Cerebellar cortex (tissue), 1 donor: ENCODE data around the gene ZP1.

Source experiments
- DNase-seq: peaks from one replicate; pipeline ENCODE4 v3.0.0-alpha.2; 2015; ENCODE audit warnings: low spot score

ZP1 gene

GRCh38 chr11:60859616-60860250, 7.6 kb upstream of the ZP1 start:
- DNase-seq: no peak

GRCh38 chr11:60860943-60861342, 6.4 kb upstream of the ZP1 start:
- no peak for DNase-seq

DNA sequence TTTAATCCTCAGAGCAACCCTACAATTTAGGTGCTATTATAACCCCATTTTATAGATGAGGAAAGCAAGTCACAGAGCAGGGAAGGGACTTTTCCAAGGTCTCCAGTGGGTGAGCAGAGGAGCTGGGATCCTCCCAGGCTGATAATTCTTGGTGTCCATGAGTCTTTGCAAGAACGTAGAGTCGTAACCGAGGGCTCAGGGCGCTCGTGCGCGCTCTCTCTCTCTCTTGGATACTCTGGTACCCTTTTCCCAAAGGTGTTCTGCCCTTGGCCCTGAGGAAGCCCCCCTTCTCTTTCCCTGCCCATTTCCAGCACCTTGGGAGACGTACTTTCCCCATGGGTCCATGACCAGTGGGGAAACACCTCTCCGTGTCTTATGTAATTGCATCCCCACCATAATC, 5.2 kb upstream of the ZP1 start:
- no peak for DNase-seq

DNA sequence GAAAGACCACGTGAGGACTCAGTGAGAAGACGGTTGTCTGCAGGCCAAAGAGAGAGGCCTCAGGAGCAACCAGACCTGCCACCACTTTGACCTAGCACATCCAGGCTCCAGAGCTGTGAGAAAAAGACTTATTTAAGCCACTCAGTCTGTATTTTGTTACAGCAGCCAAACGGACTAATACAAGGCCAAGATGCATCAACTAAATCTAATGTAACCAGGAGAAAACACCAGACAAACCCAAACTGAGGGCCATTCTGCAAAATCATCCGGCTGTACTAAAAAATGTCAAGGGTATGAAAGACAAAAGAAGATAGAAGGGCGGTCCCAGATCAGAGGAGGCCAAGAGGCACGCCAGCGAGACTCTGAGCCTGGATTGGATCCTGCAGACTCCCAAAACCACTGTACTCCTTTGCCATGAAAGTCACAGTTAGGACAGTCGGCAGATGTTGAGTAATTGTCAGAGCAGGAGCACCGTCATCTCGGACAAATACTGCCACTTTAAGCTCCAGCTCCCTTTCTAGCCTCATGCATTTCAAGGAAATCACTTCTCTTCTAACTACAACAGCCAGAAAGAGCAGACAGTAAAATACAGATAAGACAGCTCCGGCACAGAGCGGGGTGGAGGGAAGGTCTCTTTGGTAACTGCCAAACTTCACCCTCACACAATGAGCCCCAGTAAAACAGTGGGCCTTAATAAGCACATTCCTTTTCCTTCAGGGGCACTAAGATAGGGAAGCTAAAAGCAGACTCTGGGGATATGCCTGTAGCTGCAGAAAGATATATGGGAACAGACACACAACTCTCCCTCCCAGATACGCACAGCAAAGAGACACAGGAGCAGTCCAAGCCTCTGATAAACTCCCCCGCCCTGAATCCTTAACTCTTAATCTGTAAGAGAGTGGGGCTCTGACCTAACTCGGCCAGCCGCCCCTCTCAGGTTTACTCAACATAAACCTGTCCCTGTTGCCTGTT, 3.5 kb upstream of the ZP1 start:
- DNase-seq: no peak

GRCh38 chr11:60864856-60865513, 2.4 kb upstream of the ZP1 start:
- DNase-seq: no peak

DNA sequence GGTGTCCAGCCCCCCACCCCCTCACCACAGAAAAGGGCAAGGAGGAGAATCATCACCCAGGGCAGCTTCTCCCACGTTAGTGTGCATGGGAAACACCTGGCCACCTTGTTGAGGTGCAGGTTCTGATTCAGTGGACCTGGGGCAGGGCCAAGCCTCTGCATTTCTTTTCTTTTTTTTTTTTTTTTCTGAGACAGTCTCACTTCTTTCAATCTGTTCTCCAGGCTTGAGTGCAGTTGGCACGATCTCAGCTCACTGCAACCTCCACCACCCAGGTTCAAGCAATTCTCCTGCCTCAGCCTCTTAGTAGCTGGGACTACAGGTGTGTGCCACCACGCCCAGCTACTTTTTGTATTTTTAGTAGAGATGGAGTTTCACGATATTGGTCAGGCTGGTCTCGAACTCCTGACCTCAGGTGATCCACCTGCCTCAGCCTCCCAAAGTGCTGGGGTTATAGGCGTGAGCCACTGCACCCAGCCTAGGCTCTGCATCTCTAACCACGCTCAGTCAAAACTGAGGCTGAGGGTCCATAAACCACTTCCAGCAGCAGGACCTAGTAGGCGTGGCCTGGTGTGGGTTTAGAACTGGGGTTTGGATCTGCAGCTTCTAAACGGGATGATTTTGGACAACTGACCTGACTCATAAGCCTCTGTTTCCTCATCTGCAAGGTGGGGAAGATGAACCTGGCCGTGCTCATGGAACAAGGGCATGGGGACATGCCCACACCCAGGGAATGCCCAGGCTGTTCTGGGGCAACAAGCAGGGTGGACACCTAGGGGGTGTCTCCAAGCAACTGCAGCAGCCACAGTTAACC, 734 bp downstream of the ZP1 start:
- DNase-seq: no peak

GRCh38 chr11:60868682-60869450, 1.5 kb downstream of the ZP1 start:
- no peak for DNase-seq

DNA sequence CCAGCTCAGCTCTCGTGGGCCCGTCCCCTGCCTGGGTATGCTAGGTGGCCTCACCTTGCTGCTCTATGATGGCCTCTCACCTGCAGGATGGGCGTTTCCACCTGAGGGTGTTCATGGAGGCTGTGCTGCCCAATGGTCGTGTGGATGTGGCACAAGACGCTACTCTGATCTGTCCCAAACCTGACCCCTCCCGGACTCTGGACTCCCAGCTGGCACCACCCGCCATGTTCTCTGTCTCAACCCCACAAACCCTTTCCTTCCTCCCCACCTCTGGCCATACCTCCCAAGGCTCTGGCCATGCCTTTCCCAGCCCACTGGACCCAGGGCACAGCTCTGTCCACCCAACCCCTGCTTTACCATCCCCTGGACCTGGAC, 2.1 kb downstream of the ZP1 start:
- no peak for DNase-seq

GRCh38 chr11:60870276-60870675, 2.9 kb downstream of the ZP1 start:
- DNase-seq: peak; percentile 63

DNA sequence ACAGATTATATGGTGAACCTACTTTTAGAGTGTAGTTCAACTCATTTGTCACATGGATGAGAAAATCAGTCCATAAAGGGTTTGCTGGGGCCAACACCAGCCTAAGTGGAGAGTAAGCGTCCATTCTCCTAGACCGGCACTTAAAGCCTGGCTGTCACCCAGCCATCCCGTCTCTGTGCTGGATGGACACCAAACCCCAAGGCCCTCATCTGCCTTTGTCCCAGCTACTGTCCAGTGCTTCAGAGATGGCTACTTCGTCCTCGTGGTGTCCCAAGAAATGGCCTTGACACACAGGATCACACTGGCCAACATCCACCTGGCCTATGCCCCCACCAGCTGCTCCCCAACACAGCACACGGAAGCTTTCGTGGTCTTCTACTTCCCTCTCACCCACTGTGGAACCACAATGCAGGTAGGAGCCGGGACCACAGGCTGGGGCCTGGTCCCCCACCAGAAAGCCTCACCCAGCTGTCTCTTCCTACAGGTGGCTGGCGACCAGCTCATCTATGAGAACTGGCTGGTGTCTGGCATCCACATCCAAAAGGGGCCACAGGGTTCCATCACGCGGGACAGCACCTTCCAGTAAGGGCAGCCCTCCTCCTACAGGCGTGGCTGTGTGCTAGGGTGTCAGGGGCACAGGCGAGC, 3.5 kb downstream of the ZP1 start:
- DNase-seq: no peak

GRCh38 chr11:60871378-60872061, 4.2 kb downstream of the ZP1 start:
- no peak for DNase-seq

- DNase-seq: no peak
Observed at GRCh38 chr11:60872124-60872960, 5.0 kb downstream of the ZP1 start.

- DNase-seq: peak; percentile 61
Observed at GRCh38 chr11:60872961-60873524, 5.7 kb downstream of the ZP1 start.

DNA sequence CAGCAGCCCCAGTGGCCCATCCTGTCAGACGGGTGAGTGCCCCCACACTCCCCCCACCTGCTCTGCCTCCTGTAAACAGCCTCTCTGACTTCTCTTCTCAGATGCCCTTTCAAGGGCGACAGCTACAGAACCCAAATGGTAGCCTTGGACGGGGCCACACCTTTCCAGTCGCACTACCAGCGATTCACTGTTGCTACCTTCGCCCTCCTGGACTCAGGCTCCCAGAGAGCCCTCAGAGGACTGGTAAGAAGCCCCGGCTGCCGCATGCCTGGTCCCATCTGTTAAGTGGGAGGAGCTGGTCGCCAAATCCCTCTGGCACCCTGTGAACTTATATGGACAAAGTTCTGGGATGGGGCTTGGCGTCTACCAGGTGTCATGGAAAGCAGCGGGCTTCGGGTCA, 6.2 kb downstream of the ZP1 start:
- DNase-seq: no peak

DNA sequence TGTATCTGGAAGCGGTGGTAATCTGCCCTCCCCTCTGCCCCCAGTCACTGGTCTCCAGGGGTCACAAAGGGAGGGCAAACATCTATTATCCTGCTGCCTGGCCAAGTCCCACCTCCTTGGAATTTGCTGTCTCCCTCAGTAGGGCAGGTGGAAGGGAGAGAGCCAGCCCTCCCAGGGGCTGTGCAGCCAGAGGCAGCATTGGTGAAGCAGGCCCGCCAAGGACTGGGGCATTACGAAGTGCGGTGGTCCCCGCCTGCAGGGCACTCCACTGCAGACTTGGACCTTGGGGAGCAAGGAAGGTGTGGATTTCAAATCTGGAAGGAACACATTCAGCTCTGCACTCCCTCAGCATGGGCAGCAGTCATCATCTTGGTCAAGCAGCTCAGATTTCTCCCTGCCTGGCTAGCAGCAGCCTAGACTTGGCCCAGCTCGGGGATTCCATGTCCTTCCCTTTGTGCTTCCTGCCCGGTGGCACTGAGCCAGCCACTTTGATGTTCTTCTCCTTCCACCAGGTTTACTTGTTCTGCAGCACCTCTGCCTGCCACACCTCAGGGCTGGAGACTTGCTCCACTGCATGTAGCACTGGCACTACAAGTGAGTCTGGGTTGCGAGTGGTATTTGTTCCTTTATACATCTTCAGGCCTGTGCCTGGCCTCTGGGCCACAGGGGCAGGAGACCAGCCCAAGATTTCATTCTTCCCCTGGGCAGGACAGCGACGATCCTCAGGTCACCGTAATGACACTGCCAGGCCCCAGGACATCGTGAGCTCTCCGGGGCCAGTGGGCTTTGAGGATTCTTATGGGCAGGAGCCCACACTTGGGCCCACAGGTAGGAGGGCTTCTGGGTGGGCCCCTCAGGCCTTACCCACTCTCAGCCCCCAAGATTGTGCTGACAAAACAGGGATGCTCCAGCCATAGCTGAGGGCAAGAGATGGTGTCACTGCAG, 7.4 kb downstream of the ZP1 start:
- no peak for DNase-seq

DNA sequence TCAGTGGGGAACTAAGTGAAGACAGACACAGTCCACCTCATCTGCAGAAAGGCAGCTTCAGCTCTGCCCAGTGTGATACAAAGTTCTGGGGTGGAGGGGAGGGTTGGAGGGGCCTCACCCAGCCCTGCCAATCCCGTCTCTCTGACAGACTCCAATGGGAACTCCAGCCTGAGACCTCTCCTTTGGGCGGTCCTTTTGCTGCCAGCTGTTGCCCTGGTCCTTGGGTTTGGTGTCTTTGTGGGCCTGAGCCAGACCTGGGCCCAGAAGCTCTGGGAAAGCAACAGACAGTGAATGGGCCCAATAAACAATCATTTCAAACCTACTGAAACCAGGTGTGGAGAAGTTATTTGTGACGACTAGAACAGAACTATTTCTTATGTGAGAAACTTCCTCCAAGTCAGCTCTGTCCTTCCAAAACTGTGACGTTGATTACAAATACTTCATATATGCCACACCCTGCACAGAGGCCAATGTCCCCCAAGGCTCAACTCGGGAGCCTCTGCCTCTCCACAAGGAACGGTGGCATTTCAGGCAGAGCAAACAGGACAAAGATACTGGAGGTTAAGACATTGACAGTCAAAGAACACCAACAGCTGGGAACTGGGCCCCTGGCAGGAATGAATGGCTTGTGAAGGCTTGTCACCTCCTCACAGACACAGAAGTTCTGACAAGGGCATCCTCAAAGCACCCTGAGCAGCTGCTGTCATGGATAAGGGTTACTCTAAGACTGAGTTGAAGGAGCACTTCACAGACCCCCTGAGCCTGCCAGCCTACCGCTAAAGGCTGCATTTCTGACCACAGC, 8.2 kb downstream of the ZP1 start:
- no peak for DNase-seq

GRCh38 chr11:60876168-60876485, 8.8 kb downstream of the ZP1 start:
- DNase-seq: no peak
